HG02973 (cell line): Measurements from ENCODE around the gene LRRC8D.

Experiments used
- ATAC-seq: cut with Tn5 transposase; IDR thresholded peaks from one replicate; pipeline ENCODE4 v1.9.1; 2021; ENCODE audit warnings: moderate library complexity; ENCODE audit not compliant: unreplicated experiment

The LRRC8D gene

DNA sequence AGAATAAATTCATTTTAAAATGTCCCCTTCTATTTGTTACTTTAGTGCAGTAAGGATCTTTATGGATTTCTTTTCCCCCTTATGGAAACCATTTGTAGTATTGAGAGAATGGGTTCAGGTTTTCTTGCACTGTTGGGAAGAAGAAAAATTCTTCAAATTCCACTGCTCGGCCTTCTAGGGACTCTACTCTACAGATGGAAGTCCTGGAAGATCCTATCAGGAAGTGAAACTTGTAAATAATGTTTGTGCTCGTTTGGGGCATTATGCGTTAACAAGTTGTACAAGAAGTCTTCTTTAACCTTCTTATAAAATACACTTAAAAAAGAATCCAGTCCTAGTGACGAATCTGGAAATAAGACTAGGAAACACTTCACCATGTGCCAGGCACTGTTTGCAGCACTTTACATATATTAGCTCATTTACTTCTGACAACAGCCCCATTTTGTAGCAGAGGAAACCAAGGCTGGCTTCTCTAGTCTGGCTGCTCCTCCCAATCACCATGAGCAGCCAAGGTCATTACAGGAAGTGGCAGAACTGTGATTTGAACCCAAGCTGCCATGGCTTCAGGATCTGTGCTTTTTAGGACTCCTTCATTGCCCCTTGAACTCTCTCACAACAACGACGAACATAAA, 11.8 kb downstream of the LRRC8D start:
- no peak for ATAC-seq

DNA sequence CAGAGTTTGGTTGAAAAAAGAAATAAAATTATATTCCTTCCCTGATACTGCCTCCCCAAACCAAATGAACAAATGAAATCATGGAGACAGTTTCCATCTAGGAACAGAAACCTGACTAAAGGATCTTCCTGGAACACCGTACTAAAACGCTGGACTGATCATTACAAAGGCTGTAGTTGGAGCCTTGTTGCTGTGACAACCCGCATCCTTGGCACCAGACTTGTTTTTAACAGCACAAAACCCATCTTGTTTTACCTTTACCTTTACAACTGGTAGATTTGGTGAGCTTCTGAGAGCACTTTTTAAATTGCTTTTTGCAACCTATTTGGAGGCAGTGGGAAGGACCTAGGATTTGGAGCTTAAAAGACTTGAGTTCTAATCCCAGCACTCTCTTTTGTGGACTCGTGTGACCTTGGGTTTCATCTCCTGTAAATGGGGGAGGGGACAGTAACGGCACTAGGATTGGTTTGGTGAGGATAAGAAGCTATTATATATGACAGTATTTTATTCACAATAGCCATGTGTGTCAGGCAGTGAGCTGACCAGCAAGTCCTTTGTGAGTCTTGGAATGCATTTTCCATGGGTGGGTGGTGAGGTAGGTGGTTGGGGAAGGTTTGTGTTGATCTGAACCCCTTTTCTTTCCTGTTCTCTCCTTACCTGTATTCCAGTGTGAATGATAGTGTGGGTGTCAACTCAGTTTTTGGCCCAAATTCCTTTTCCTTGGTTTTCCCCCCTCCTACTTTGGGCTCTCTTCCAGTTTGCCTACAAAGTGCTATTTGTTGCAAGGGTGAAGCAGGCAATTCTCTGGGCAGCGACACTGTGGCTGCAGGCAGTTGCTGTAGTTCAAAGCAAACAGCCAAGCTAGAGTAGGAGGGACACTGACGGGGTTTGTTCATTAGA, 12.6 kb downstream of the LRRC8D start:
- ATAC-seq: no peak

DNA sequence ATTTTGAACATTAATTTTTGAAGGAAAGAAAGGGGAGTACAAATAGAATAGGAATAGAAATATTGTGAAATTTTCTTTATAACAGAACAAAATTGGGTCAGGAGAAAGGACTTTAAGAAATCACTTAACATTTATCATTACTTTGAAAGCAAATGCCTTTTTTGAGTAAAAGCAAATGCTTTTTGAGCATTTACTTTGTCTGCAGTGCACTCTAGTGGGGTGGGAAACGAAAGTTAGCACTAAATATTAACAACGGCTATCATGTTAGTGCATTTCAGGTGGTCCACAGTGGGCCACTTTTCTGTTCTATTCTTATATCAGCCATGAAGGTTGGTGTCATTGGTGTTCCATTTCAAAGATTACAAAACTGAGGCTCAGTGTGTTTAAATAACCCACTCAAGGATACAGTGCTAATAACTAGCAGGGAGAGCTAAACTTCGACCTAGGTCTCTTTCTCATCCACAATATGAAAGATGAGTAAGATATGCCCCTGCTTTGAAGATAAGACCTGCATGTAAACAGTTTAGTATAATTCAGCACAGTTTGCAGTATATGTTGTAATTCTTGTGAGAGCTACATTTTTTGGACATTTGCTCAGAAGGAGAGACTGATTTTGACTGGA, 13.4 kb downstream of the LRRC8D start:
- ATAC-seq: no peak

DNA sequence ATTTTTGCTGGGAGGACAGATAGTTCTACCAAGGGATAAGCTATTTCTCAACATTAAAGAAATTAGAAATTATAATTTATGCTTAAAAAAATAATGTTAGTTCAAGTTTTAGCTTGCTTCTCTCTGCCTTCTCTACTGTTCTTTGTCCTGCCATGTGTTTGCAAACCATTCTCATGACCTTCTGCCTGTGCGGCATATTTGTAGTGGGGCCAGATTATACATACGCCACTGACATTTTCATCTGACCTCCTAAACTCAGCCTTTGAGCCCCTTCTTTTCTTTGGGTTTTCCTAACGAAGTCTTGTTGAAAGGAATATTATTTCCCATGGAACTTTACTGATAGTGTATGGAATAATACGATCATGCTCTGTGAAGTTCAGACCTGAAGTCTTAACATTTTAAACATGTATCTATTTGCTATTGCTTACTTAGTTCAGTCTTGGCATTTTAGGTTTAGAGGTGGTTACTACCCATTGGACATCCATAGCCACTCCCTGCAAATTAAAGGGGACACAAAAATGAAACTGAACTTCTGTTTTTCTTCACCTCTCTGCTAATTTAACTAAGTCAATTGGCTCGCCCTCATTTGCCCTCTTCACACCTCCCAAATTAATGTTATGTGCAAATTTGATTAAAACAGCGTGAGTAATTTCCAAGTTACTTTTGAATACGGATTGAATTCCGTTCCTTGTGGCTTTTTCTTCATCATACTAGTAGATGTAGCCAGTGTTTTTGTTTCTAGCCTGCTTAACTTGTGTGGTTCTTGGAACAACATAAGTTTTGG, 15.6 kb downstream of the LRRC8D start:
- no peak for ATAC-seq

- ATAC-seq: no peak
Measured at GRCh38 chr1:89837036-89837481, 16.2 kb downstream of the LRRC8D start.

- ATAC-seq: no peak
Measured at GRCh38 chr1:89837510-89837909, 16.7 kb downstream of the LRRC8D start.

DNA sequence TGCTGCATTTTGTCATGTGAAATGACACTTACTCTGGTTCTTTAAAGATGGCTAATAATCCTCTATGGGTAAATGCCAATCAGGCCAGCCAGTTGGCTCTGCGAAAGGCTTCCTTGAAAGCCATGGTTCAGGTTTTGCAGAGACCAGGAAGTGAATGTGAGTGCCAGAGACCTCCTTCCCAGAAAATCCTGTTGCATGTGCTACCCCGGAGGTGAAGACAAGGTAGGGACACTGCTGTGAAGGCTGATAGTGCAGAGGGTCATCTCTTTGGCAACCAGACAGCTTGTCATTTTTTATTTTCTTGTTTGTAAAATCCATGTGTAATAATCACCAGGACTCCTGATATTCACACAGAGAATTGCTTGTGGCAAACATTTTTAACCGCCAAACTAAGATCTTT, 18.7 kb downstream of the LRRC8D start:
- ATAC-seq: no peak

GRCh38 chr1:89841507-89841906, 20.7 kb downstream of the LRRC8D start:
- ATAC-seq: no peak

DNA sequence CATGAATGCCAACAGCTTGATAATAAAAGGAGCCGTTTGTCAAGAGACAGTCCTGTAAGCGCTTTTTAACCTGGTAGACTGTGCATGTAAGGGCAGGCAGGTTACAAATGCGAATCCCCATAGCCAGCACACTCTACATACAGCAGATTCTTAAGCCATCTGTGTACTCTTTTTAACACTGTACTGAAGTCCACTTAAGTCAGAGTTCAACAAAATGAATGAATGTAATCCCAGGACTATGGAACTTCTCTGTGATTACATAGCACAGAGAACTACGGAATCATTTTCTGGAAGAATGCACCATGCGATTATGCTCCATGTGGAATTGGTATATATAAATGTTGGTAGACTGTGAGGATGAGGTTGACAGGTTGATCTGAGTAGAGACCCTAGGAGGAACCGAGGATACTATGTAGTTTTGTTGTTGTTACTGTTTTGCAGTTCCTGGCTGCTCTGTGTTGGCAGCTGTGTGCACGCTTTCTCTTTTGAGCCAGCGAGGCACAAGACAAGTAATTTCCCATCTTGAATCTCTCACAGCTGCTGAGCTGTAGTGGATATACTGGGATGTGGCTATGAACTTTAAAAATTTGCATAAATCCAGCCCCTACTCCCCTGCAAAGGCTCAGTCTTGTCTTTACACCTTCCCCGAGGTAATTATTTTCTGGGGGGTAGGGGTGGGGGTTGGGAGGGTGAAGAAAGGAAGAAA, 21.9 kb downstream of the LRRC8D start:
- peak; percentile 38 for ATAC-seq

DNA sequence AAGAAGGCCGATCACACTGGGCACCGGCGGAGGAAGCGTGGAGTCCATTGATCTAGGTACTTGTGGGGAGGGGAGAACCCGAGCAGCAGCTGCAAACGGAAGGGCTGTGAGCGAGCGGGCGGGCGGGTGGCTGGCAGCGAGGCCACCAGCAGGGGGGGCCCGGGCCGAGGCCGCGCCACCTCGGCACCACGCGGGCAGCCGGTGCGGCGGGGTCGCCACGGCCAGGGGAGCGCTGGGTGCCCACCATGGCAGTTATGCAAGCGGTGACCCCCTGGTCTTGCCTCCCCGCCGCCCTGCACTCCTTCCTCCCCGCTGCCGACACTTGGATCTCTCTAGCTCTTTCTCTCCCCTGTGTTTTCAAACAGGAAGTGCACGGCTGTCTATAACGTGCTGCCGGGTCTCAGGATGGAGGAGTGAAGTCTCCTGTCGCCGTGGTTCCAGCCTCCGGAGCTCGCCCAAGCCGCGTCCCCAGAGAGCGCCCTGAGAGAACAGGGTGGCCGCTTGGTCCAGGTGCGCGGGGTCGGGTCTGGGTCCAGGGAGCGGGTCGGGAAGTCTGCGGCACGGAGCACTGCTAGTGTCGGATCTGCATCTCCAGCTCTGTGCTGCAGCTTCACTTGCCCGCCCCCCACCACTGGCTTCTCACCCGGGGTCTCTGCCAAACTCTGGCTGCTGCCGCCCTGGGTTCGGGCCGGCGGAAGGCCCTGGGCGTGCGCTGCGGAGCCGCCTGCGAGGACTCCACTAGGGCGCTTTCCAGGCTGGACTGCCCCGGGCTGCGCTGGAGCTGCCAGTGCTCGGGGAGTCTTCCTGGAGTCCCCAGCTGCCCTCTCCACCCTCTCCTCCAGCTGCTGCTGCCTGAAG, 22.7 kb downstream of the LRRC8D start:
- peak; percentile 78 for ATAC-seq

DNA sequence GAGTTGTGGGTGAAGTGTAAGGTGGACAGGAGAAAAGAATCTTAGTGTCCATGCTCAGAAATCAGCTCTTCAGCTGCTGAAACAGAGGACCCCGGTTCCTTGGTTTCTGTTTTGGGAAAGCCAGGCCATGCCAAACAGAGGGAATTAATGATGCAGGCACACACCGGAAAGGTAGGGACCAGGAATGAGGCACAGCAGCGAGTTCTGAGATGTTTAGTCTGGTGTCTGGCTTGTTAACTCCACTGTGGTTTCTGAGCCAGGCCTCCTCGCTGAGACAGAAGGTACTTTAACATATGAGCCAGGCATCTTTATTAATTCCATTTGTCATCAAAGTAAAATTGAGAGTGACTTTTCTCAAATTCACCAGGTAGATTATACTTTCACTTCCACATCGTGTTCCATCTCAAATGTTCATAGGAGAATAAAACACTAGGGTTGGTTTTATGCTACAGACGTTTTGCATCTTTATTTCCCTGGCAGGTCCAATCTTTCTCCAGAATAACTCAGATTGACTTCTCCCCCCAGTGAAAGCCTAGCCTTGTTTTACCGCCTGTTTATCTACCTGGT, 23.5 kb downstream of the LRRC8D start:
- ATAC-seq: no peak

DNA sequence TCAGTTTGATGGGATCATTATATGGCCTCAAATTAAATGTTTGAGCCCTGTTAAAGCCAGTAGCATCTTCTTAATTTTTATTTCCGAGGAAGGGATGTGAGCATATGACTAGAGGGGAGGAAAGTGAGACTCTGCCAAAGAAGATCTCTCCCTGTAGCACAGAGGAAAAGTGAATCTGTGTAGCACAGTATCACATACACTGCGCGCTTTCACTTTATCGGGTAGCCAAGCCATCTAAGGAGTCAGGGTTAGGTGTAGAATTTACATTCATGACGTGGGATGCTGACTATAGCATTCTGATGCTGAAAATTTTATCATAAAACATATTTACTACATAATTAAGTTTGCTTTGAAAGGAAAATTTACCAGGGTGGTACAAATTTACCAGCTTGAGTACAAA, 24.0 kb downstream of the LRRC8D start:
- ATAC-seq: no peak

- no peak for ATAC-seq
Measured at GRCh38 chr1:89847191-89847729, 26.4 kb downstream of the LRRC8D start.

DNA sequence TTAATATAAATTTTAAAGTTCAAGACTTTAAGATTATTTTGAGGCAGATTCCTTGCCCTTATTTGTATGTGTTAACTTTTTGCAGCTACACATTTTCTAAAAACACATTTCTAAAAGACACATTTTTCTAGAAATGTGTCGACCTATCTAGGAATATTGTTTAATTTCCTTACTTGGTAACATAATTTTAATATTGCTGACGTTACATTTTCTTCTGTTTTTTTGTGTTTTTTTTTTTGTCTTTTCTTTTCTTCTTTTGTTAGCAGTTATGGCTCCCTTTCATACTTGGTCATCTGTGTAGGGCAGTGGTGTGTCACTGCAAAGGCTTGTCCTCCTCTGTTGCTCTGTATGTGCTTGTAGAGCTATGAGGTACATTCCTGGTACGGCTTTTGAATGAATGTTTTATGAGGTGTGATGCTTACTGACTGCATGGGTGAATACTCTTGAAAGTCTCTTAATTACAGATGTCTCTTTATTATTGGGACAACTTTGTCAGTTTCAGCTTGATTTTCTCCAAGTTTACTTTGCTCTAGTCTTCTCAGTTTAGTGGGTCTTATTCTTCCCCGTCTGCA, 30.1 kb downstream of the LRRC8D start:
- ATAC-seq: no peak

- ATAC-seq: no peak
Measured at GRCh38 chr1:89854140-89854539, 33.3 kb downstream of the LRRC8D start.

- peak; percentile 84 for ATAC-seq
Measured at GRCh38 chr1:89855413-89856123, 34.7 kb downstream of the LRRC8D start.

GRCh38 chr1:89863165-89863830, 42.5 kb downstream of the LRRC8D start:
- ATAC-seq: no peak
